ENCODE data around the gene PLA2G2A.

The PLA2G2A gene

DNA sequence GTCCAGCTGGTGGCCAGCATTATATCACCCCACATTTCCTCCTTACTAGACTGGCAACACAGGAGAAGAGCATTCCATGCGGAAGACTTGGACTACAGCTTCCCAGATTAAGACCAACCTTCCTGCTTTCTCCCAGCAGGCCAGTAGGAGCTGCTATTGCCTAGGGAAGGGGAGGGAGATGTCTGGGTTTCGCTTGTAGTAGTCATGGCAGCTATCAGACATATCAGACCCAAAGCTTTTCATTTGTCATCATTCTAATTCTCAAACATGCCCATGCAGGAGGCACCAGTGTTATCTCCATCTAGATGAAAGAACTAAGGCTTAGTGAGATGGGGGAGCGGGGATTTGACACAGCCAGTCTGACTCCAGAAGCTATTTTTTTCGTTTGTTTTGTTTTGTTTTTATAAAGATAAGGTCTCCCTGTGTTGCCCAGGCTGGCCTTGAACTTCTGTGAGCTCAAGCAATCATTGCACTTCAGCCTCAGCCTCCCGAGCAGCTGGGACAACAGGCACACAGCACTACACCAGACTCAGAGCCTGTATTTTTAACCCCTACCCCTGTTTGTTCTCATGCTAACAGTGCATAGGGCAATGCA is 4.5 kb downstream of the PLA2G2A start:
- DNase-seq (ENCODE audit: low read depth in 2 of 2): no peak

DNA sequence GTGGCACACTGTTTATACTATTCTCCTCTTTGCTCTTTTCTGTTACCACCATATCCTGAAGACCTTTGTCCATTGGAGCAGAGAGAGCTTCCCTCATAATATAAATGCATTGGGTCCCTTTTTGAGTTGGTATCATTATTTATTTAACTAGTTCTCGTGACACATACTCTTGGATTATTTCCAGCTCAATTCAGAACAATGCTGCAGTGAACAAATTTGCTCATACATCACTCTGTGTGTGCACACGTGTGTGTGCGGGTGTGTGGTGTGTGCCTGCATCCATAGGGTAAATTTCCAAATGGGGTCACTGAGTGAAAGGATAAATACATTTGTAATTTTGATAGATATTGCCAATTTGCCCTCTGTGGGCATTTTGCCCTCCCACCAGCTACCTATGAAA is 5.8 kb downstream of the PLA2G2A start:
- DNase-seq (ENCODE audit: low read depth in 2 of 2): no peak

DNA sequence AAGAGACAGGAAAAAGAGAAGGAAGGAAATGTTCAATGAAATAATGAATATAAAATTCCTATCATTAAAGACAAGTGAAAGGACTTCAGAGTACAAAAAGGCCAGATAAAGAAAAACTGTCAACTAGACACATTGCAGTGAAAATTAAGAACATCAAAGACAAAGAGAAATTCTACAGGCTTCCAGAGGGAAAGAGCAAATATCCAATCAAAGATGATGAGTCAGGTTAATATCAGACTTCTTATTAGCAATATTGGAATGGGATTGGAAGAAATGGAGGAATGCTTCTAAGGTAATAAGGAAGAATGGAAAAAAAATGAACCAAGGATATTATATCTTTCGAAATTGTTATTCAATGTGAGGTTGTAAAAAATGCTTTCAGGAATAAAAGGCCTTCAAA is 7.8 kb downstream of the PLA2G2A start:
- DNase-seq (ENCODE audit: low read depth in 2 of 2): no peak

DNA sequence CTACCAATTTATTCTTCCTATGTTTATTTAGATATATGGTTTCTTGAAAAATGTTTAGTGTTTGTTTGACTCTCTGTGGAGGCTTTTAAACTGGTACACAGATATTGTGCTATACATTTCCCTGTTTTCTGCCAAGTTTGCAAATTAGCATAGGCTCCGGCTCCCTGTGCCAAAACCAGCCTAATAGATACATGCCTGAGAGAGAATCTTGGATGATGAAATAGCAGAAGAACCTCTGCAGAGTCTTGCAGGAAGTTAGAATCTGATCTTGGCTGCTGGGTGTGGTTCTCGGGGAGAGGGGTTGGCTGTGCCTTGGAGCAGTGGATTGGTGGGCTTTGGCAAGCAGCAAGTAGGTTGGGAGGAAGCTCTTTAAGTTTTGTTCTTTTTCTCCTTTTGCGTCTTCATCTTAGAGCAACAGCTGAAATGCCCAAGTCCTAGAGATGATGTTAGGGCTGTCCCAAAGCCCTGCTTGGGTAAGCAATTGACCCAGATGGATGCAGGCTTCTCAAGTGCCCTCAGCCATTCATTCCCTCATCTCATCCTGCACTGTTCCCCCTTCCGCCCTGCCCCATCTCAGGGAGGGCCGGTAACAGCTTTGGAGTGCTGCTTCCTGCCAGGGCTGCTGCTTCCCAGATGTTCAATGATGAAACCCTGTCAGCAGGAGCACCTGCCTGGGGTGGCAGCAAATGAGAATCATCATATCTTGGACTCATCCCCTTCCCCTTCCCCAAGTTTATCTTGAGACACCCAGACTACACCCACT is 9.3 kb downstream of the PLA2G2A start:
- DNase-seq (ENCODE audit: low read depth in 2 of 2): no peak

DNA sequence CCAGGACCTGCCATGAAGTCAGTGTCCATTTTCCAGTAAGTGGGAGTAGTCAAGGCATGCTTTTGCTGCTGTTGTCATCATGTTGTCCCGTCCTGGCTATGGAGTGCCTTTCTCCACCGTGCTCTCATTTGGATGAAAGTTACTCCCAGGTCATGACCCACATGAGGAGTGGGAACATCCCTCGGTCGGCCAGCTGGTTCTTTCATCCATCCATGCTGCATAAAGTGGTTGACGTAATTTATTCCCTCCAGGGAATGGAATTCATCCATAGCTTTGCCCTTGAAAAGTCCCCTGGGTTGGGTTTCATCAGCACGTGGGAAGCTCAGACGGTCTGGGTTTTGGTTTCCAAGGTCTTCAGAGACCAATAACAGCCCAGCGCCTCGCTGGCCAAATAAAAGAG is 11.6 kb downstream of the PLA2G2A start:
- DNase-seq (ENCODE audit: low read depth in 2 of 2): no peak

DNA sequence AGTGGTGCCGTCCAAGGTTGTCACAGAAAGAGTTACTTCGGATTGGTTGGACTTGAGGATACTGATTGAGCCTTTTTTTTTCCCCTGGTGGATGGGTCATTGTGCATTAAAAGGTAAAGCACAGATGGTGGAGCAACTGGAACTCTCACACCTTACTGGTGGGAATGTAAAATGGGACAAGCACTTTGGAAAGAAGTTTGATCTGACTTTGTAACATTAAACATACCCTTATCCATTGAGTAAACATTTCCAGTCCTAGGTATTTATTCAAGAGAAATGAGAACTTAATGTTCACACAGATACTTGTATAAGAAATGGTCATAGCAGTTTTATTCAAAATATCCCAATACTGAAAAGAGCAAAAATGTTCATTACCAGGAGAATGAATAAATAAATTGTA is 14.9 kb downstream of the PLA2G2A start:
- DNase-seq (ENCODE audit: low read depth in 2 of 2): no peak

DNA sequence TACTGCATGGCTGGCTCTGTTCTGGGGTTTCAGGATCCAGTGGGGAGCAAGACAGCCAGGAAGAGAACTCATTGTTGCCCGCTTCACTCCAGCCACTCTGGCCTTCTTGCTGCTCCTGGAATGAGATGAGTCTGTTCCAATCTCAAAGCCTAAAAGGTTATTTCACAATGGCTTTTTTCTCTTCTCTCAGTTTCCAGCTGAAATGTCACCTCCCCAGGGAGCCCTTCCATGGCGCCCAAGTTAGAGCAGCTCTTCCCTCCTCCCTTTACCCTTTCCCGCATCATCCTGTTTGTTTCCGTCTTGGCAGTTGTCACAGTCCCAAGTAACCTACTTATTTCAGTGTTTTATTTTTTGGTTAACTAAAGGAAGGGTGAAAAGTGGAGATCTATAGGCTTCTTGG is 15.8 kb downstream of the PLA2G2A start:
- no peak for DNase-seq (ENCODE audit: low read depth in 2 of 2)

DNA sequence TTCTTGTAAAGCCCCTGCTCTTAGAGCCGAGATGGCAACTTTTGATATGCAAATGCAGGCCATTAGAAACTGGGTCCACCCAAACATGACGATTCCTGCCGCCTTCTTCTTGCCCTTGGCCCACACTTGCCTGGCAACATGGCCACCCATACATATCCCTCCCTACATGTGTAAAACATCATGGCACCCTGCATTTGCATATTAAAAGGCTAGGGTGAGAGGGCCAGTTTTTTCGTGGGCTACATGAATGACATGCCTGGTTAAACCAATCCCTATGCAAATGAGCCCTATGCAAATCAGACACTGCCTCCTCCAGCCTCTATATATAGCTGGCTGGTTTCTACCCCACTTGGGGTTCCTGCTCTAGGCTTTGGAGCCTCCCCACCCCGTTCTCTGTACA is 18.8 kb downstream of the PLA2G2A start:
- DNase-seq (ENCODE audit: low read depth in 2 of 2): no peak

DNA sequence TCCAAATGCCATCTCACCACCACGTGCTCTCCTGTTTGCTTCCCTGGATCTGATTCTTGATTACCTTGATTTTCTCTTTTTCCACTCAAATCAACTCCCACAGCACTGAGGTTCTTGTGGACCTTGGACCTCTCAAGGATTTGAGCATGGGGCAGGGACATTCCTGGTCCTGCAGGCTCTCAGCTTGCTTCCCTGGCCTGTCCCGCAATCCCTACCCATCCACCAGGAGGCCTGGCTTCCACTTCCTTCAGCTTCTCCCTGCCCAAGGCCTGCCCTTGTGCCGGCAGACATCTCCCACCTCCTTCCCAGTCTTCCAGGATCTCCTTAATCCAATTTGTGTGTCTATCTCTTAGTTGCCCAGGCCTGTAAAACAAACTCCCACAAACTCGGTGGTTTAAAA is 21.6 kb downstream of the PLA2G2A start:
- DNase-seq (ENCODE audit: low read depth in 2 of 2): no peak

DNA sequence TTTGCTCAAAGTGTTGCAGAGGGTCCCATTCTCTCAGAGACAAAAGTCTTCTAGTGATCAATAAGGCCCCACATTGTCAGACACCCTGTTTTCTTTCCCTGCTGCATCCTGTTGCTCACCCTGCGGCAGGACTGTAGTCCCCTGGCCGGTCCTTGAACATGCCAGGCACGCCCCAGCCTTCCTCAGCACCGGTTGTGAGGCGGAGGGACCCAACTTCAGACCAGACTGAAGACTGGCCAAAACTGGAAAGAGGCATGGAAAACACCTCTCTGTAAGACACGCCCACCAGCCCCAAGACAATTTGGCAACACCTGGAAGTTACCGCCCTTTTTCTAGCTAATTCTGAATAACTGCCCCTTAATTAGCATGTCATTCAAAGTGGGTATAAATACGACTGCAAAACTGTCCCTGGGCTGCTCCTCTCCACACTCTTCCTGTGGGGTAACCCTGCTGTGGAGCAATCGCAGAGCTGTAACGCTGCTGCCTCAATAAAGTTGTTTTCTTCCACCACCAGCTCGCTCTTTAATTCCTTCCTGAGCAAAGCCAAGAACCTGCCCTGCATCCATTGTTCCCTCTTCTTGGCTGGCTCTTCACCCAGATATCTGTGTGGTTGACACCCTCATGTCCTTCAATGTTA is 23.8 kb downstream of the PLA2G2A start:
- DNase-seq (ENCODE audit: low read depth in 2 of 2): no peak

DNA sequence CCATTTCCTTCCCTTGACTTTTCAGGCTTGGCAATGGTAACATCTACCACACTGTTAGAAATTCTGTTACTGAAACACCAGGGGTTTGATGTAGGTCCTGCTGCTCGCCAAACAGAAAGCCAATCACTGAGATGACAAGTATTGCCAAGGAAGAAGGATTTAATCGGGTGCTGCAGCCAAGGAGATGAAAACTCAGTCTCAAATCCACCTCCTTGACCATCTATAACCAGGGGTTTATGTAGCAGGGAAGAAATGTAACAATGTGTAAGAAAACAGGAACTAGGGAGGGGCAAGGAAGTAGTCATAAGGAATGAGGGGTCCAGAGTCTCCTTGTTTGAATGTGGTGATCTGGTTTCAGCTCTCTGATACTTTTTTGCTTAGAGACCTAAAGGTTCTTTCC is 25.4 kb downstream of the PLA2G2A start:
- DNase-seq (ENCODE audit: low read depth in 2 of 2): no peak

DNA sequence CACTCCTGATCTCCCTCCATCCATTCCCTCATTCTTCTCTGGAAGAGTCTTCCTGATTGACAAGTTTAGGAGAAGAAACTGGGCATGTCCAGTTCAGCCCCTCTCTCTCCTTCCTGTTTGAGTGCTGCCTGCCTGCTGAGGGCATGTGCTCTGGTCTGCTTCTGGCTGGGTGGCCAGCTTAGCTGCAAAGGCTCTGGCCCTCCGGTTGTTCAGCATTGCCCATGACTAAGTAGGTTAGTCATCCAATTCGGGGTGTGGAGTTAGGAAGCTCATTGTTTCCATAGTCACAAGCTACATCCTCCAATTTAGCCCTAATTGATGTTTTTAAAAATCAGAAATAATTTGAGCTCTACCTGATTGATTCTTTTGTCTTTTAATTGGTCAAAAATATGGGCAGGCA is 30.4 kb downstream of the PLA2G2A start:
- no peak for DNase-seq (ENCODE audit: low read depth in 2 of 2)

DNA sequence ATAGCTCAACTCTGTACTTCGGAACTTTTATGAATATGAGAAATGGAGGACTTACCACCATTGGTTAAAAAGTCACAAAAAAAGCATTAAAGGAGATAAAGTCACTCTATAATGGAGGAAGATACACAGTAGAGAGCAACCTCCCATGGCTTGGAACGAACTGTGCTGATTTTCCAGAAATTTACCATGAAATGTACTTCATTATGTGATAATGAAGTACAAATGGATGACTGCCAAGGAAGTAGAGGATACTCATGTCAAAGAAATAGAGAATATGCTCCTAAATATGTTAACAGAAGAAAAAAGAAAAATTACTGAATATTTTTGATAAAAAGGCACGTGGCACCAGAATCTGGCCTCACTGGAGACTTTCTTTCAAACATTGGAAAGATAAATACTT is 32.4 kb downstream of the PLA2G2A start:
- no peak for DNase-seq (ENCODE audit: low read depth in 2 of 2)

DNA sequence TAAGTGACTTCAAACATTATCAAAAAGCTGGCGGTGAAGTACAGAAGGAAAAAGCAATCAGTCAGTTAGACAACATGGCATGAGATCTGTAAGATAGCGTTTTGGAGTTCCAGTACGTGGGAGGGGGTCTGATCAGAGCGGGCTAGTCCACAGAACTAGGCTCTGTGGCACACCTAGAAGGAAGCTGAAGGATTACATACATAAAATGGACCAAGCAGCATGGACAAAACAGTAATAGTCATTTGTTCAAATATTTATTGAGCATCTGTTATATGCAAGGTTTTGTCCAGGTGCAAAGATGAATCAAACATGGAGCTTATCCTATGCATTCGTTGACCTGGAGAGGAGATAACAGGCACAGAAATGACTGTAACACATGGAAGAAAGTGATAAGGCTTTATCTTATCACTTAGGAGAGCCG is 33.1 kb downstream of the PLA2G2A start:
- DNase-seq (ENCODE audit: low read depth in 2 of 2): no peak

DNA sequence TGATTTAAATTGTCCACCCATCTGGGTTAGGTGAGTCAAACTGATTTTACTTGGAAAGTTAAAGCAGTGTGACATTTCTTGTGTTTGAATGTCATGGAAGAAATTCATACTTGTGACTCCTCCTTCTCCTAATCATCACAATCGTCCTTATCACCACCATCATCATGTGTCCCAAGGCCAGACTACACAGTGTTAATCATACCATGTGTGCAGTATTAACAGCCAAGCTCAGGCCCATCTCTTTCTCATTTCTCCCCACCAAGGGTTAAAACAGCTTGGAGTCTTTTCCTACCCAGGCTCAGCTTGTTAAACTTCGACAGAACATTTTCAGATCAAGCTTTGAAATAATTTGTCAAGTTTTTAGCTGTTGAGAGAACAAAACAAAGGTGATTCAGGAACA is 33.5 kb downstream of the PLA2G2A start:
- DNase-seq (ENCODE audit: low read depth in 2 of 2): no peak

DNA sequence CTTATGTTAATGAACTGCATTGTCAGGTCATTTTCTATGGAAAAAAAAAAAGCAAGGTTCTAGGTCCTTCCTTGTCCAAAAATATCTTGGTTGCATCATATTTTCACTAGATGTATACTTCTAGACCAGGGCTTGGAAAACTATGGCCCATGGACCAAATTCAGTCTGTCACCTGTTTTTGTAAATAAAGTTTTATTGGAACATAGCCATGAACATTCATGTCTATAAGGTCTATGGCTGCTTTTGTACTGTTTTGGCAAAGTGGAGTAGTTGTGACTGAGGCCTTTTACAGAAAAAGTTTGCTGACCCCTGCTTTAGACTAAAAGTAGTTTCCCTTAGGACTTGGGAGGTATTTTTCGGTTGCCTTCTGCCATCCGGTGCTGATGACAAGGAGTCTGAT is 36.8 kb downstream of the PLA2G2A start:
- DNase-seq (ENCODE audit: low read depth in 2 of 2): no peak

DNA sequence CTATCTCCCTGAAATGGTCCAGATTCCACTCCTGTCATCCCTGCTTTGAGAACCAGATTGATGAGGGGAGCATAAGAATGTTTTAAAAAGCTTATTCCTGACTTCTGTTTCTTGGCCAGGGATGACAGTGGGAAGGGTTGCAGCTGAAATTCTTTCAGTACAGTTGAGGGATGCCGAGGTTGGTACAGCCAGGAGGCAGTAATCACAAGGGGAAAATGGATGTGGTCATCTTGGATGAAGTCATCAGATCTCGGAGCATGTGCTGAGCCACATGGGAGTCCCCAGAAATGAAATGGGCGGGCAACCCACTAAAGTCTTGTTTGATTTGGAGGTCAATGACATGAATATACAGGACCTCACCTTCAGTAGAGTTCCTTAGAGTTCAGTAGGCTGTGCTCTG is 37.3 kb downstream of the PLA2G2A start:
- no peak for DNase-seq (ENCODE audit: low read depth in 2 of 2)

DNA sequence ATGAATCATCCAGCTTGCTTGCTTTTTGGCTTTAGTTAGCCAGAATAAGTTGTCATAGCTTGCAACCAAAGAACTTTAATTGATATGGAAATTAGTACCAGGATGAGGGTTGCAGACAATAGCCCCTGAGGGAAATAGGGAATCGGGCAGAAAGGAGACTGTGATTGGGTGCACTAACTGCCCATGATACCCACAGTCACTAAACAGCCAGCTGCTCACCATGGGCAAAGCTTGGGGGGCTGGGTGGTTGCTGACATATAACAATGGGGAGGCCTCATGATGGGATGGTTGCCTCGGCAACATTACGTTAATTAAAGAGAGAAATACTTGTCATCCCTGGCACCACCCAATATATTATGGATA is 38.2 kb downstream of the PLA2G2A start:
- DNase-seq (ENCODE audit: low read depth in 2 of 2): no peak

DNA sequence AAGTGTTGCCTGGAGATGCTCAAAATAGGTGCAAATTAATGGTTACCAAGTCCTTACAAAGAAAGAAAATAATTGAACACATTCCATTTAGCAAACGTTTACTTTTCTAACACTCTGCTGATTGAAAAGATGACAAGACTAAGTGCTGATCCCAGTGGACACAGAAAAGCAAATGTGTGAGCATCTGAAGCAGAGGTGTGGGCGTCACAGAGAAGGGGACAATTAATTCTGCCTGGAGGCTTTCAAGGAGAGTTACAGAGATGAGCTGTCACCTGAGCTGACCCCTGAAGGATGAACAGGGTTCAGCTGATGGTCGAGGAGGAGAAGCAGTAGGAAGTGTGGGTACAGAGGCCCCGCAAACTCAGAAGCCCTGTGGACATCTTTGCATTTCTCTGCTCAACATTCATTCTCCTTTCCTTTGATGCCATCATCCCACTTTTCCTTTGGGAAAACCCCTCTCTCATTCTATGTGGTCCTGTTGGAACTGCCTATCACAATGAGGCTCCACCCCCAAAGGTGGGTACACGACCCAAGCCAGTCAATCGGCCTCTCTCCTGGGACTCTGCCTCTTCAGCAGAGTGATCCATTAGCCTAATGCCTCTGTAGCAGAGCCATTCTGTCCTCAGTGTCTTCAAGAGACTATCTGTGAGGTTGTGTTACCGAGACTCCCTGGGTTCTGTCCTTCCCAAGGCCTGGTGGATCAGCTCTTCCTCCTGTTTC is 38.8 kb downstream of the PLA2G2A start:
- no peak for DNase-seq (ENCODE audit: low read depth in 2 of 2)

DNA sequence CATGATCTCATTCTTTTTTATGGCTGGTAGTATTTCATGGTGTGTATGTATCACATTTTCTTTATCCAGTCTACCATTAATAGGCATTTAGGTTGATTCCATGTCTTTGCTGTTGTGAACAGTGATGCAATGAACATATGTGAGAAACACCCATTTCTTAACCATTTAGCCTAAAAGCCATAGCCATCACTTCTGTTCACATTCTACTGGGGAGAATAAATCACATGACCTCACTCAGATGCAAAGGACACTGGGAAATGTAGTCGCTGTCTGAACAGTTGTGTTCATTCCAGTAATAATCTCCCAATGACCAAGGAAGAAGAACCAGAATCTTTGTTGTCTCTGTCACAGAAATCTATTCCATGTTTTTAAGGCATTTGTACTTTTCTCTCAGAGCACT is 40.9 kb downstream of the PLA2G2A start:
- no peak for DNase-seq (ENCODE audit: low read depth in 2 of 2)

DNA sequence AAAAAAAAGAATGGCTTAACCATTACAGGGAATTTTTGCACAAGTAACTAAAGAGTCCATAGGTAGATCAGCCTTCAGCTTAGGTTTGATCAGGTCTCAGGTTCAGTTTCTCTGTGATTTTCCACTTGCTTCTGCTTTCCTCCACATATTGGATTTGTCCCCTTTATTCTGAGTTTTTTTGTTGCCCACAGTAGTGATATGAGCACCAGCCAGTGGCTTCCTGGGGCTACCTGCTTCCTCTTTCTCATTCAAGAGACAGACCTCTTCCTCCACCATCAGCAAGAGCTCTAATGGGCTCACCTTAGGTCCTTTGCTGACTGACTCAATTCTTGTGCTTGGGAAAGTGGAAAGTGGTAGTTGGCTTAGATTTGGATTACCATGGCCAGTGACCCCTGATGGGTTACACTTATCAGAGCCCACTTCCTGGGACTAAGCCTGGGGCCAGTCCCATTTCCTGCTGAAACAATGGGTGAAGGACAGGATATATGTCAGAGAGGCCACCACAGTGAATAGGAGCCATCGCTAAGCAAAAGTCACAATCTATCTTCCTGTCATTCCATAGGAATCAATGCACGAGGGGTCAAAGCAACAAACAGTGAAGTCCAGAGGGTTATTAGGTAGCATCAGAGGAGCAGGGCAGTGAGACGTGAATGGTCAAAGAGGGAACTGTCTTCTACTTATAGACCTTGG is 43.2 kb downstream of the PLA2G2A start:
- DNase-seq (ENCODE audit: low read depth in 2 of 2): no peak

DNA sequence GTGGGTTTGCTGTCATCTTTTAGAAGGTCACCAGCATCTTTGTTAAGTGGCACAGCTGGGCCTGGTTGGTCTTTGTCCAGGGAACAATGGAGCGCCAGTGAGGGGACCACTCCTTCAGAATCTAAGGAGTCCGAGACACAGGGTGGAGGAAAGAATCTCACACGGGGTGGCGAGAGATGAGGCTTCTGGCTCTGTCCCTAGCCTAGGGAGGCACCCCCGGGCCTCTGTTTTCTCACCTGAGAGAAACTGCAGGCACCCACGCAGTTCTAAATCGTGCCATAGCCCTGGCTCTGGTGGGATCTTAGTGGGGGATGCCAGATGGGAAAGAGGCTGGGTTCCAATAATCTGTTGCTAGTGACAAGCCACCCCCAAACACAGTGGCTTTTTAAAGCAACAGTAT is 45.1 kb downstream of the PLA2G2A start:
- DNase-seq (ENCODE audit: low read depth in 2 of 2): no peak

All from stimulated activated CD4-positive, alpha-beta T cell treated with anti-CD3 and anti-CD28 coated beads, Interleukin-15, amount 100 ng/mL, for 48 hours (primary cell).